ENCODE measurements around the gene CCSER2. TPM values are rescaled to one million over a fixed set of nuclear protein-coding genes. Genes with fewer than 3 reads are reported as not detected.
"Not testable (repeated sequence)": the region's sequence is repeated elsewhere in the genome, so short reads cannot be mapped to it uniquely, and the experiment has no call there.

The CCSER2 gene
- total RNA-seq, 2 experiments from 2014 or later: 56.9 to 57.5 TPM

DNA sequence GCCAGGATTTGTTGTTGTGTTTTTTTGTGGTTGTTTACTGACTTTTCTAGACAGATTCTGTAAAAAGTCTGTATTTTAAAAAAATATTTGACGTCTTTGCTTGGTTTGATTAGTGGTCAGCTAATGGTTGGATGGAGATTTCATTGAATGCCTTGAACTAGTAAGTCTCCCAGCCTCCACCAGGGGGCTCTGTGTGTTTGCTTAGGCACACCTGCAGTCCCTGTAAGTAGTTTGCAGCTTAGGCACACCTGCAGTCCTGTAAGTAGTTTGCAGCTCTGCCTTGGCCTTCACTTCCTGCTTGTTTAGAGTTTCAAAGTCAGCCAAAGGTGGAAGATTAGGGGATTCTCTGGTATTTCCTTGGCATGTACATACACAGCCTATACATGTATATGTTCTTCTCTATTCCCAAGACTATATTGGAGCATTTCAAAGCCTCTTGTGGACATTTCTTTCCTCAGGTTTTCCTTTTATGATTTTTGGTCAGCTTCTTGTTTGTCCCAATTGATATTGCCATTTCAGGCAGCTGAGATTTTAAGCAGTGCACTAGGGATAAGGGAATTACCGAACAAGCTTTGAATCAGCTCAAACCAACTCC is 101.6 kb downstream of the CCSER2 start:
- POLR2A ChIA-PET: no interaction called here

DNA sequence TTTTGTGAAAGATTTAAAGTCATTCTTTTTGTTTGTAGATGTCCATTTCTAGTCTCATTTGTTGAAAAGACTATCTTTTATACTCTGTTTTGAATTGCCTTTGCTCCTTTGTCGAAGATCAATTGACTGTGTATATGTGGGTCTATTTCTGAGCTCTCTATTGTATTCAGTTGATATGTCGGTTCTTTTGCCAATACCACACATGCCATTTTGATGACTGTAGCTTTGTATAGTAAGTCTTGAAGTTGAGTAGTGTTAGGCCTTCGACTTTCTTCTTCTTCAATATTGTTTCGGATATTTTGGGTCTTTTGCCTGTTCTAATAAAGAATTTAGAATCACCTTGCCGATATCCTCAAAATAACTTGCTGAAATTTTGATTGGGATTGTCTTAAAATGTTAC is 104.5 kb downstream of the CCSER2 start:
- intact Hi-C loops (cut with micrococcal nuclease): no loop called here
- POLR2A ChIA-PET: no interaction called here

More for the DNA sequence above, 101.6 kb downstream of the CCSER2 start:
- no peaks in the 10 kb centered on the region for H3K27me3 Mint-ChIP-seq
- no peaks in the 10 kb centered on the region for H3K9me3 Mint-ChIP-seq
- intact Hi-C loops (cut with micrococcal nuclease): loop anchor here (2.0 kb wide), 1 partner anchor 107 kb away; no protein-coding TSS in a partner anchor
- ATAC-seq (peak; percentile 89), DNase-seq (peak; percentile 84)
- H3K4me3 Mint-ChIP-seq: no peak overlapping the region
- CTCF ChIA-PET: interaction anchor here (0.6 to 2.7 kb wide), 52 partner anchors 9 to 482 kb away, joined by 3 to 32 read pairs (median 4); partner anchors contain the start of gene LRIT1
- H3K36me3 Mint-ChIP-seq (ENCODE audit: low read depth): peaks cover 16% of the 10 kb centered on the region
- H3K4me1 Mint-ChIP-seq (ENCODE audit: low read depth): peaks cover 33% of the 10 kb centered on the region
- TF ChIP-seq, protein P1, sequence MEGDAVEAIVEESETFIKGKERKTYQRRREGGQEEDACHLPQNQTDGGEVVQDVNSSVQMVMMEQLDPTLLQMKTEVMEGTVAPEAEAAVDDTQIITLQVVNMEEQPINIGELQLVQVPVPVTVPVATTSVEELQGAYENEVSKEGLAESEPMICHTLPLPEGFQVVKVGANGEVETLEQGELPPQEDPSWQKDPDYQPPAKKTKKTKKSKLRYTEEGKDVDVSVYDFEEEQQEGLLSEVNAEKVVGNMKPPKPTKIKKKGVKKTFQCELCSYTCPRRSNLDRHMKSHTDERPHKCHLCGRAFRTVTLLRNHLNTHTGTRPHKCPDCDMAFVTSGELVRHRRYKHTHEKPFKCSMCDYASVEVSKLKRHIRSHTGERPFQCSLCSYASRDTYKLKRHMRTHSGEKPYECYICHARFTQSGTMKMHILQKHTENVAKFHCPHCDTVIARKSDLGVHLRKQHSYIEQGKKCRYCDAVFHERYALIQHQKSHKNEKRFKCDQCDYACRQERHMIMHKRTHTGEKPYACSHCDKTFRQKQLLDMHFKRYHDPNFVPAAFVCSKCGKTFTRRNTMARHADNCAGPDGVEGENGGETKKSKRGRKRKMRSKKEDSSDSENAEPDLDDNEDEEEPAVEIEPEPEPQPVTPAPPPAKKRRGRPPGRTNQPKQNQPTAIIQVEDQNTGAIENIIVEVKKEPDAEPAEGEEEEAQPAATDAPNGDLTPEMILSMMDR (IDR thresholded peaks at IDR 0.05): peak; percentile 93
- no peak overlapping the region for H3K27ac Mint-ChIP-seq

GRCh38 chr10:84440781-84441180 is 112.4 kb downstream of the CCSER2 start:
- CTCF ChIA-PET: interaction anchor here (1.9 kb wide), 1 partner anchor 97 kb away, joined by 5 read pairs; no protein-coding TSS in a partner anchor
- Mint-ChIP-seq H3K36me3 (ENCODE audit: low read depth) (peaks cover 37% of the 10 kb centered on the region), H3K4me1 (ENCODE audit: low read depth) (peaks cover 9% of the 10 kb centered on the region), H3K9me3 (peaks cover 4% of the 10 kb centered on the region), H3K27me3 (no peaks in the 10 kb centered on the region), H3K4me3 (no peak overlapping the region), H3K27ac (no peak overlapping the region)
- POLR2A ChIA-PET: no interaction called here
- DNase-seq (no peak), ATAC-seq (no peak)
- intact Hi-C loops (cut with micrococcal nuclease): no loop called here
- TF ChIP-seq, protein P1 (IDR thresholded peaks at IDR 0.05): no peak

More for the DNA sequence above, 104.5 kb downstream of the CCSER2 start:
- DNase-seq (no peak), ATAC-seq (no peak)
- H3K27me3 Mint-ChIP-seq: no peaks in the 10 kb centered on the region
- H3K4me1 Mint-ChIP-seq (ENCODE audit: low read depth): peaks cover 25% of the 10 kb centered on the region
- peaks cover 21% of the 10 kb centered on the region for H3K36me3 Mint-ChIP-seq (ENCODE audit: low read depth)
- no peaks in the 10 kb centered on the region for H3K9me3 Mint-ChIP-seq
- CTCF ChIA-PET: interaction anchor here (0.9 to 1.3 kb wide), 2 partner anchors 104 to 176 kb away, joined by 3 to 5 read pairs; no protein-coding TSS in a partner anchor
- H3K4me3 Mint-ChIP-seq: no peak overlapping the region
- TF ChIP-seq, protein P1 (IDR thresholded peaks at IDR 0.05): no peak
- no peak overlapping the region for H3K27ac Mint-ChIP-seq

DNA sequence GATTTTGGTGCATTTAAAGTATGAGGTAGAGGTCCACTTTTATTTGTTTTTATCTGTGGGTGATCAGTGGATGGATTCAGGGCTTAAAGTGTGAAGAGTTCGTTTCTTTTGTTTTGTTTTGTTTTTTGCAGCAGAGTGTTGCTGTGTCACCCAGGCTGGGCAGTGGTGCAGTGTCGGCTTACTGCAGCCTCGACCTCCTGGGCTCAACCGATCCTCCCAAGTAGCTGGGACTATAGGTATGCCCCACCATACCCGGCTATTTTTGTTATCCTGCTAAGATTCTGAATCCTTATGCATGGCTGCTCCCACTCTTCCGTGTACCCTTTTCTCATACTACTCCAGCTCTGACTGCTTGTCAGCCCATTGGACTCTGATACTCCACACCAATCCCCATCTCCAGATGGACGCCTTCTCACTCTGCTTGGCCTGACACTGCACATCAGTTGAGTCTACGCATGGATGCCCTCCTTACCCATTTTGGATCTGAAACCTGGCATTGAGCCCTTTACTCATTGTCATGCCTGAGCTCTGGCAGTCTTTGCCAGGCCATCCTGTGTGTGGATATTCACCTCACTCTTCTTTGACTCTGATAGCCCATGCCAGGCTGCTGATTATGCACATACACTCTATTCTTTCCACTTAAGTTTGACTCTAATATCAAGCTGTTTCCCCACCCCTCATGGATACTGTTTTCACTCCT is 119.5 kb downstream of the CCSER2 start:
- peaks cover 31% of the 10 kb centered on the region for H3K36me3 Mint-ChIP-seq (ENCODE audit: low read depth)
- H3K27me3 Mint-ChIP-seq: no peaks in the 10 kb centered on the region
- intact Hi-C loops (cut with micrococcal nuclease): no loop called here
- no peaks in the 10 kb centered on the region for H3K9me3 Mint-ChIP-seq
- H3K4me1 Mint-ChIP-seq (ENCODE audit: low read depth): peaks cover 8% of the 10 kb centered on the region
- ChIA-PET CTCF (interaction anchor here (1.1 kb wide), 1 partner anchor 18 kb away, joined by 4 read pairs; no protein-coding TSS in a partner anchor), POLR2A (no interaction called here)
- H3K27ac Mint-ChIP-seq: no peak overlapping the region
- H3K4me3 Mint-ChIP-seq: no peak overlapping the region
- ATAC-seq (no peak), DNase-seq (no peak)
- TF ChIP-seq, protein P1 (IDR thresholded peaks at IDR 0.05): no peak

GRCh38 chr10:84449351-84449750 is 121.0 kb downstream of the CCSER2 start:
- H3K4me3 Mint-ChIP-seq; H3K4me1 Mint-ChIP-seq (ENCODE audit: low read depth); H3K27me3 Mint-ChIP-seq; H3K27ac Mint-ChIP-seq; H3K9me3 Mint-ChIP-seq; DNase-seq; POLR2A ChIA-PET; ATAC-seq; intact Hi-C loops (cut with micrococcal nuclease); CTCF ChIA-PET: not testable (repeated sequence)
- peaks cover 30% of the 10 kb centered on the region for H3K36me3 Mint-ChIP-seq (ENCODE audit: low read depth)

Data from activated CD8-positive, alpha-beta T cell treated with anti-CD3 and anti-CD28 coated beads for 36 hours (primary cell).